K562 (cell line): ENCODE data around the gene KMT2D. TPM values are rescaled to one million over a fixed set of nuclear protein-coding genes. Genes with fewer than 3 reads are reported as not detected.

Source experiments
- ETV1 ChIP-seq: fragments of 450-650 bp; conservative IDR thresholded peaks from 2 replicates; pipeline ENCODE4 v1.6.1; 2016; ENCODE audit warnings: missing genetic modification characterization, control low read depth, low read depth, missing compliant biosample characterization
- KLF1 ChIP-seq: fragments of 450-650 bp; IDR thresholded peaks from 2 replicates; pipeline ENCODE4 v1.6.1; 2016; ENCODE audit warnings: missing genetic modification characterization, missing compliant biosample characterization
- MTA3 ChIP-seq: fragments of 450-650 bp; formaldehyde crosslinking; IDR thresholded peaks from 2 replicates; pipeline ENCODE4 v1.6.1; 2017; ENCODE audit warnings: mild to moderate bottlenecking, borderline replicate concordance
- PCBP1 ChIP-seq: fragments of 200-400 bp; formaldehyde crosslinking; IDR thresholded peaks from 2 replicates; pipeline ENCODE4 v1.6.1; 2018; ENCODE audit warnings: mild to moderate bottlenecking, low read depth, low read length; ENCODE audit not compliant: poor library complexity, severe bottlenecking
- POLR2H ChIP-seq: IDR thresholded peaks from 2 replicates; pipeline ENCODE4 v1.6.1; 2016; ENCODE audit warnings: missing genetic modification characterization, low read depth, mild to moderate bottlenecking, control low read depth, missing compliant biosample characterization, moderate library complexity
- SIN3A ChIP-seq, 2 experiments: fragments of 150-350 bp in 1 of 2; IDR thresholded peaks; 2 replicates each; pipeline ENCODE4 v1.6.1; 2011 to 2016; ENCODE audit warnings: borderline replicate concordance in 2 of 2, low read depth in 2 of 2, low read length in 2 of 2, mild to moderate bottlenecking in 2 of 2, moderate library complexity in 2 of 2; ENCODE audit not compliant: control insufficient read depth in 1 of 2
- ZNF232 ChIP-seq: sonication (generic); formaldehyde crosslinking; IDR thresholded peaks from 2 replicates; pipeline ENCODE4 v1.8.0; 2022; ENCODE audit warnings: mild to moderate bottlenecking, missing genetic modification reagents
- ZNF239 ChIP-seq: fragments of 250-450 bp; sonication (Bioruptor Pico); IDR thresholded peaks from 2 replicates; pipeline ENCODE4 v1.4.0; 2020; ENCODE audit warnings: mild to moderate bottlenecking
- ZNF324 ChIP-seq: fragments of 250-450 bp; sonication (Bioruptor Pico); IDR thresholded peaks from 2 replicates; pipeline ENCODE4 v1.4.0; 2020; ENCODE audit warnings: mild to moderate bottlenecking
- polyA plus RNA-seq, 8 experiments: library from polyadenylated mRNA; depleted of rRNA in 4 of 8; stranded (reverse) in 5 of 8; unstranded in 3 of 8; fragments of >200 nt; fragmentation: Nextera tagmentation in 2 of 8; fragmentation: Illumina TruSeq in 1 of 8; extraction: Ambion mirVana in 2 of 8; extraction: Trizol in 1 of 8; gene quantifications; 2 replicates each; pipeline versions ENCODE4 v1.2.1 to v1.2.3, GENCODE V29; 2011 to 2014; ENCODE audit warnings: inconsistent platforms in 1 of 8, missing spikeins in 1 of 8
- total RNA-seq, 7 experiments: library from RNA; depleted of rRNA in 6 of 7; stranded (reverse); fragments of >200 nt in 6 of 7; fragmentation: Illumina TruSeq in 2 of 7; extraction: Trizol in 2 of 7; gene quantifications; 2 replicates each; pipeline versions ENCODE4 v1.2.1 to v1.2.3, GENCODE V29; 2011 to 2021; ENCODE audit warnings: low replicate concordance in 1 of 7
- TF ChIP-seq, protein P1 (sequence below): fragments of 200-800 bp; sonication (Bioruptor generic); IDR thresholded peaks from 2 replicates; pipeline ENCODE4 v1.6.1; 2017; ENCODE audit warnings: missing genetic modification characterization, missing compliant biosample characterization
- TF ChIP-seq, protein P2 (sequence below), 3 experiments: IDR thresholded peaks in 2 of 3; conservative IDR thresholded peaks in 1 of 3; 2 replicates each; pipeline ENCODE4 v1.5.1; 2011 to 2012; ENCODE audit warnings: low read length in 3 of 3, mild to moderate bottlenecking in 3 of 3, control low read depth in 2 of 3, improper control_type of control experiment in 1 of 3, inconsistent platforms in 1 of 3, low read depth in 1 of 3, mixed read lengths in 1 of 3, moderate library complexity in 1 of 3; ENCODE audit not compliant: insufficient read depth in 2 of 3
- TF ChIP-seq, protein P3 (sequence below), 2 experiments: fragments of 450-650 bp in 1 of 2; sonication (generic) in 1 of 2; formaldehyde crosslinking; conservative IDR thresholded peaks; 2 replicates each; pipeline versions ENCODE4 v1.4.0 to v1.8.1; 2020 to 2022; ENCODE audit warnings: mild to moderate bottlenecking in 1 of 2, missing genetic modification reagents in 1 of 2
- TF ChIP-seq, protein P4 (sequence below), 3 experiments: fragments of 200-800 bp in 1 of 3; fragments of 250-450 bp in 1 of 3; fragments of 450-650 bp in 1 of 3; sonication (Bioruptor Pico) in 1 of 3; sonication (Bioruptor generic) in 1 of 3; formaldehyde crosslinking in 1 of 3; IDR thresholded peaks; 2 replicates each; pipeline versions ENCODE4 v1.6.1 to v1.8.0; 2016 to 2022; ENCODE audit warnings: mild to moderate bottlenecking in 2 of 3, missing genetic modification characterization in 2 of 3, missing compliant biosample characterization in 1 of 3, moderate library complexity in 1 of 3
- TF ChIP-seq, protein P5 (sequence below): sonication (generic); formaldehyde crosslinking; IDR thresholded peaks from 2 replicates; pipeline ENCODE4 v1.8.1; 2023; ENCODE audit warnings: mild to moderate bottlenecking, missing genetic modification reagents, moderate library complexity

KMT2D gene
- total and polyA plus RNA-seq, 9 of the 15 experiments (the other 6 are each of a cell fraction or from before 2014, with no cell fraction given): 0.22 to 93.7 (median 13.7) TPM

GRCh38 chr12:49060237-49061156 lies at the start of gene KMT2D (continued):
- TF ChIP-seq, protein P1, sequence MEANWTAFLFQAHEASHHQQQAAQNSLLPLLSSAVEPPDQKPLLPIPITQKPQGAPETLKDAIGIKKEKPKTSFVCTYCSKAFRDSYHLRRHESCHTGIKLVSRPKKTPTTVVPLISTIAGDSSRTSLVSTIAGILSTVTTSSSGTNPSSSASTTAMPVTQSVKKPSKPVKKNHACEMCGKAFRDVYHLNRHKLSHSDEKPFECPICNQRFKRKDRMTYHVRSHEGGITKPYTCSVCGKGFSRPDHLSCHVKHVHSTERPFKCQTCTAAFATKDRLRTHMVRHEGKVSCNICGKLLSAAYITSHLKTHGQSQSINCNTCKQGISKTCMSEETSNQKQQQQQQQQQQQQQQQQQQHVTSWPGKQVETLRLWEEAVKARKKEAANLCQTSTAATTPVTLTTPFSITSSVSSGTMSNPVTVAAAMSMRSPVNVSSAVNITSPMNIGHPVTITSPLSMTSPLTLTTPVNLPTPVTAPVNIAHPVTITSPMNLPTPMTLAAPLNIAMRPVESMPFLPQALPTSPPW (CRISPR knock-in tag): peak; percentile 96
- TF ChIP-seq ETV1: peak; percentile 80
- TF ChIP-seq KLF1: peak; percentile 57; the same call in 1 of the 2 replicates
- TF ChIP-seq ZNF232 (CRISPR knock-in tag): 0 out of 2 replicates have a peak, but pooled peaks have one; percentile 28
- no peak for TF ChIP-seq ZNF239
- peak; percentile 52 for TF ChIP-seq POLR2H (tag)
- TF ChIP-seq, protein P2, sequence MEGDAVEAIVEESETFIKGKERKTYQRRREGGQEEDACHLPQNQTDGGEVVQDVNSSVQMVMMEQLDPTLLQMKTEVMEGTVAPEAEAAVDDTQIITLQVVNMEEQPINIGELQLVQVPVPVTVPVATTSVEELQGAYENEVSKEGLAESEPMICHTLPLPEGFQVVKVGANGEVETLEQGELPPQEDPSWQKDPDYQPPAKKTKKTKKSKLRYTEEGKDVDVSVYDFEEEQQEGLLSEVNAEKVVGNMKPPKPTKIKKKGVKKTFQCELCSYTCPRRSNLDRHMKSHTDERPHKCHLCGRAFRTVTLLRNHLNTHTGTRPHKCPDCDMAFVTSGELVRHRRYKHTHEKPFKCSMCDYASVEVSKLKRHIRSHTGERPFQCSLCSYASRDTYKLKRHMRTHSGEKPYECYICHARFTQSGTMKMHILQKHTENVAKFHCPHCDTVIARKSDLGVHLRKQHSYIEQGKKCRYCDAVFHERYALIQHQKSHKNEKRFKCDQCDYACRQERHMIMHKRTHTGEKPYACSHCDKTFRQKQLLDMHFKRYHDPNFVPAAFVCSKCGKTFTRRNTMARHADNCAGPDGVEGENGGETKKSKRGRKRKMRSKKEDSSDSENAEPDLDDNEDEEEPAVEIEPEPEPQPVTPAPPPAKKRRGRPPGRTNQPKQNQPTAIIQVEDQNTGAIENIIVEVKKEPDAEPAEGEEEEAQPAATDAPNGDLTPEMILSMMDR (IDR thresholded peaks at IDR 0.05 in 2 of 3, conservative IDR thresholded peaks at IDR 0.05 in 1 of 3; ENCODE audit: insufficient read depth in 2 of 3, low read depth in 1 of 3, low read length in 3 of 3): 0 out of 6 replicates have a peak, but pooled peaks of 2 of the 3 experiments have one; percentile 6 to 13
- TF ChIP-seq, protein P3, sequence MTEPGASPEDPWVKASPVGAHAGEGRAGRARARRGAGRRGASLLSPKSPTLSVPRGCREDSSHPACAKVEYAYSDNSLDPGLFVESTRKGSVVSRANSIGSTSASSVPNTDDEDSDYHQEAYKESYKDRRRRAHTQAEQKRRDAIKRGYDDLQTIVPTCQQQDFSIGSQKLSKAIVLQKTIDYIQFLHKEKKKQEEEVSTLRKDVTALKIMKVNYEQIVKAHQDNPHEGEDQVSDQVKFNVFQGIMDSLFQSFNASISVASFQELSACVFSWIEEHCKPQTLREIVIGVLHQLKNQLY (CRISPR knock-in tag; conservative IDR thresholded peaks at IDR 0.05): 0 out of 4 replicates have a peak, but pooled peaks of 1 of the 2 experiments have one; percentile 69
- TF ChIP-seq PCBP1: peak; percentile 99
- TF ChIP-seq, protein P4, sequence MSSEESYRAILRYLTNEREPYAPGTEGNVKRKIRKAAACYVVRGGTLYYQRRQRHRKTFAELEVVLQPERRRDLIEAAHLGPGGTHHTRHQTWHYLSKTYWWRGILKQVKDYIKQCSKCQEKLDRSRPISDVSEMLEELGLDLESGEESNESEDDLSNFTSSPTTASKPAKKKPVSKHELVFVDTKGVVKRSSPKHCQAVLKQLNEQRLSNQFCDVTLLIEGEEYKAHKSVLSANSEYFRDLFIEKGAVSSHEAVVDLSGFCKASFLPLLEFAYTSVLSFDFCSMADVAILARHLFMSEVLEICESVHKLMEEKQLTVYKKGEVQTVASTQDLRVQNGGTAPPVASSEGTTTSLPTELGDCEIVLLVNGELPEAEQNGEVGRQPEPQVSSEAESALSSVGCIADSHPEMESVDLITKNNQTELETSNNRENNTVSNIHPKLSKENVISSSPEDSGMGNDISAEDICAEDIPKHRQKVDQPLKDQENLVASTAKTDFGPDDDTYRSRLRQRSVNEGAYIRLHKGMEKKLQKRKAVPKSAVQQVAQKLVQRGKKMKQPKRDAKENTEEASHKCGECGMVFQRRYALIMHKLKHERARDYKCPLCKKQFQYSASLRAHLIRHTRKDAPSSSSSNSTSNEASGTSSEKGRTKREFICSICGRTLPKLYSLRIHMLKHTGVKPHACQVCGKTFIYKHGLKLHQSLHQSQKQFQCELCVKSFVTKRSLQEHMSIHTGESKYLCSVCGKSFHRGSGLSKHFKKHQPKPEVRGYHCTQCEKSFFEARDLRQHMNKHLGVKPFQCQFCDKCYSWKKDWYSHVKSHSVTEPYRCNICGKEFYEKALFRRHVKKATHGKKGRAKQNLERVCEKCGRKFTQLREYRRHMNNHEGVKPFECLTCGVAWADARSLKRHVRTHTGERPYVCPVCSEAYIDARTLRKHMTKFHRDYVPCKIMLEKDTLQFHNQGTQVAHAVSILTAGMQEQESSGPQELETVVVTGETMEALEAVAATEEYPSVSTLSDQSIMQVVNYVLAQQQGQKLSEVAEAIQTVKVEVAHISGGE (CRISPR knock-in tag; IDR thresholded peaks at IDR 0.05): peak in 1 of 3 experiments; percentile 92; a peak in 3 of 6 replicates
- no peak for TF ChIP-seq ZNF324 (CRISPR knock-in tag)
- TF ChIP-seq, protein P5, sequence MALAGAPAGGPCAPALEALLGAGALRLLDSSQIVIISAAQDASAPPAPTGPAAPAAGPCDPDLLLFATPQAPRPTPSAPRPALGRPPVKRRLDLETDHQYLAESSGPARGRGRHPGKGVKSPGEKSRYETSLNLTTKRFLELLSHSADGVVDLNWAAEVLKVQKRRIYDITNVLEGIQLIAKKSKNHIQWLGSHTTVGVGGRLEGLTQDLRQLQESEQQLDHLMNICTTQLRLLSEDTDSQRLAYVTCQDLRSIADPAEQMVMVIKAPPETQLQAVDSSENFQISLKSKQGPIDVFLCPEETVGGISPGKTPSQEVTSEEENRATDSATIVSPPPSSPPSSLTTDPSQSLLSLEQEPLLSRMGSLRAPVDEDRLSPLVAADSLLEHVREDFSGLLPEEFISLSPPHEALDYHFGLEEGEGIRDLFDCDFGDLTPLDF (CRISPR knock-in tag): peak; percentile 77
- TF ChIP-seq MTA3: peak; percentile 94
- peak; percentile 90 to 96; a peak in 3 of 4 replicates for TF ChIP-seq SIN3A (IDR thresholded peaks at IDR 0.05; ENCODE audit: borderline replicate concordance in 2 of 2, control insufficient read depth in 1 of 2, low read depth in 2 of 2, low read length in 2 of 2)
